NCI-H2227 treated with DMSO at 0.1 percent for 48 hours (cell line): ENCODE measurements around the gene TTLL10.

Experiments used
- DNase-seq: peaks from one replicate; lab custom pipeline; 2025; lab: John Stamatoyannopoulos, UW

TTLL10 gene

GRCh38 chr1:1237874-1238701, 64.4 kb downstream of the TTLL10 start:
- DNase-seq, result no peak

DNA sequence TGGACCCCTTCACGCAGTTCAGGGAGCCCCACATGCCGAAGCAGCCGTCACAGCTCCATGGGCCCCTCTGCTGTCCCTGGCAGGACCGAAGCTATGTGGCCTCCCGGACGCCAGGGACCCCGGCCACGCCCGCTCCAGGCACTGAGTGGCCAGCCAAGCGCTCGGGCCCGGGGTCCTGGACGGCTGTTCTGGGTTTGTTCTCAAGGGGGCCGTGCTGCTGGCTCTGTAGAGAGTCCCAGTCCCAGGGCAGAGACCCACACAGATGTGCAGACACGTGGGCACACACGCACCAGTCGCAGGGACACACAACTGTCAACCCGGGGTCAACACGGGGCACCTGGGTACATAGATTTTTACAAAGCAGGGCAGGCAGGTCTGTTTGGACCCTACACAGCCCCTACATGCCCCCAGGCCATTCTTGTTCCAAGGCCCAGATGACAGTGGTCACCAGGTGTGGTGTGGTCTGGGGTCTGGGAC, 65.1 kb downstream of the TTLL10 start:
- no peak for DNase-seq

DNA sequence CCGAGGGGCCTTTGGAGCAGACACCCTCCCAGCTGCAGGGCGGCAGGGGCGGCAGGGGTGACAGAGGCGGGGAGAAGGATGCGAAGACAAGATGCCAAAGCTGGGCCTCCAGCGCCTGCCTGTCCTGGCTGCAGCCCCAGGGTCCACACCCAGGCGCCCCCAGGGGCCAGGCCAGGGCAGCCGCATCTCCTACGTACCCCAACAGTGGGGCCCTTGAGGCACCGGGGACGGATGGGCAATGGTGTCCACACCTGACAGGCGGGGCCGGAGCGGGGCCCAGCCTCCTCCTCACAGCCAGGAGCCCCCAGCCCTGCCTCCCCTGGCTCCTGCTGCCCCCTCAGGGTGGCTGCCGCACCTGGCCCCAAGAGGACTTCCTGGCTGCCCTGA, 65.5 kb downstream of the TTLL10 start:
- no peak for DNase-seq

DNA sequence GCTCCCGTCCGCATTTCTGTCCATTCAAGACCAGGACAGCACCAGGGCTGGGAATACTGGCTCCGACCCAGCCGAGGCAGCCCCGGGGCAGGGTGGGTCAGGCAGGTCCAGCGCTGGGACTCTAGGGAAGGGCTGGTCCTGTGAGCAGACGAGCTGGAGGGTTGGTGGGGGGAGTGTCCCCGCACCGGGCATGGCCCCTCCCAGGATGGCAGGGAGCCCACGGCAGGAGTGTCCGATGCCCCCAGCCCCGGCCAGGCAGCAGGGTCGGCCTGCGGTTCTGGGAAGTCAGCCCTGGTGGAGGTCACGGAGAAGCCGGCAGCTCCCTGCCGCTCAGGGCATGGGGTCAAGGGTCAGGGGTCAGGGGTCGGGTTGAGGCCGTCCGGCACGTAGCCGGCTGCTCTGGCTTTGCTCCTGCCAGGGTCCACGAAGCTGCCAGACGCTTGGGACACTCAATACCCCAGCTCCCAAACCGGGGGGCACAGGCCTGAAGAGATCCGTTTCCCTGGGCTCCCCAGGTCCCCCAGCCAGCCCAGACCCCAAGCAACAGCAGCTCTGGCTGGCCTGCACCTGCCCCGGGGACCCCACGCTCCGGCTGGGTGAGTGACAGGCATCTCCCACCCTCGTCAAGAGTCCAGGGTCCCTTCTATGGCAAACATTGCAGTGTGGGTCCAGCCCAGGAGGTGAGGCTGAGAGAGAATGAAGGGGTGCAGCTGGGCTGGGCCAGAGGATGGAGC, 66.1 kb downstream of the TTLL10 start:
- DNase-seq, result no peak

DNA sequence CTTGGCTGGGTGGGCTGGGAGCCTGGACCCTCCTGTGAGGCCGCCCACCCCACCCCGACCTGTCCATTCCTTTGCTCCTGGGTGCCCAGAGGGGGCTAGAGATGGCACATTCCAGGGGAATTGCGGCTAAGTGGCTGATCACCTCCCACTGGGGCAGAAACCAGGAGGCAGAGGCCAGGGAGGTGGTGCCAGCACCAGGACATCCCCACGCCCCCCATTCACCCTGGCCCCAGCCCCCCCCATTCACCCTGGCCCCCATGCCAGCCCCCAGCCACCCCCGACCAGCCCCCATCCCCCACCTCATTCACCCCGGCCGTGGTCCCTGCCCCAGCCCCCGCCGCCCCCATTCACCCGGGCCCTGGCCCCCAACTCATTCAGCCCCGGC, 66.7 kb downstream of the TTLL10 start:
- no peak for DNase-seq

- DNase-seq, result no peak
Measured at GRCh38 chr1:1240822-1241587, 67.3 kb downstream of the TTLL10 start.

GRCh38 chr1:1241588-1242219, 68.0 kb downstream of the TTLL10 start:
- no peak for DNase-seq

DNA sequence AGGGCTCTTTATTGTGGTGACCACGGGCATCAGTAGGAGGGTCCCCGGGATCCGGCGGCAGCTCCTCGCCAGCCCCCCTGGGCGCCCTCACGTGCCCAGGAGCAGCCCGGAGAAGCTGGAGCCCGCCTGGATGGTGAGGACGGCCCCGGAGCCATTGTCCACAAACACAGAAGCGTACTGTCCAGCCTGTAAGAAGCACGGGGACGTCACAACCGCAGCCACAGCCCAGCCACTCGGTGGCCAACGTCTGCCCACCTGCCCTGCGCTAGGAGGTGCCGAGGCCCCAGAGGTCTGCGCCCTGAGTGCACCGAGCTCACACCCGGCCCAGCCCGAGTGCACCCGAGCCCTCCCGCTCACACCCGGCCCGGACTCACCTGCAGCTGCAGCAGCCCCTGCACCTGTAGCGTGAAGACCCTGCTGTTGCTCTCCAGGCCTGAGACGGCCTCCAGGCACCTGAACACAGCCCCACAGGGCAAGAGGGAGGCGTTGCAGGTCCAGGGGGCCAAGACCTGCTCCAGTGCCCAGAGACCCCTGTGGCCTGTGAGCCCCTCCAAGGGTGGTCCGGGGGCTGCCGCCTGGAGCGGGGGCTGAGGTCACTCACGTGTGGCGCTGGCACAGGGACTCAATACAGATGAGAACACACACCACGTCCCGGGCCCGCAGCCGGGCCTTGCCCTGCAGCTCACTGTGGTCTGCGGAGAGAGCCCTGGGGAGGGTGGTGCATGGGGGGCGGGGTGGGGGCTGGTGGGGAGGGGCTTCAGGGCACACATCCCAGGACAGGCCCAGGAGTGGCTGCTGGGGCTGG, 69.0 kb downstream of the TTLL10 start:
- no peak for DNase-seq

- no peak for DNase-seq
Measured at GRCh38 chr1:1243266-1243660, 69.6 kb downstream of the TTLL10 start.

DNA sequence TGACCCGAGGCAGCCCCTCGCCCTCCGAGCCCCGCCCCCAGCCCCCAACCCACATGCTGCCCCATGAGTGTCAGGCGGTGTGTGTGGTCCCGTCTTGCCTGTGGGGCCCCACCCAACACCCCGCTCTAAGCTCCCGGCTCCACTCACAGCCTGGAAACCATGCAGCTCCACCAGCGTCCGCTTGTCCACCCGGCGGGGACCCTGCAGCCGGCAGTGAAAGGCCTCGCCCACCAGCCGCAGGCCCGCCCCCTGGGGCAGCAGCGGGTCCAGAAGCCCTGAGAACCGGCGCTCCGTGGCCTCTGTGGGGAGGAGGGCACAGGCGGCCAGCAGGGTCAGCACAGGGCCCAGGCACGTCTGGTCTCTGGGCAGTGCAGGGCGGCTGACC, 70.1 kb downstream of the TTLL10 start:
- DNase-seq, result no peak

DNA sequence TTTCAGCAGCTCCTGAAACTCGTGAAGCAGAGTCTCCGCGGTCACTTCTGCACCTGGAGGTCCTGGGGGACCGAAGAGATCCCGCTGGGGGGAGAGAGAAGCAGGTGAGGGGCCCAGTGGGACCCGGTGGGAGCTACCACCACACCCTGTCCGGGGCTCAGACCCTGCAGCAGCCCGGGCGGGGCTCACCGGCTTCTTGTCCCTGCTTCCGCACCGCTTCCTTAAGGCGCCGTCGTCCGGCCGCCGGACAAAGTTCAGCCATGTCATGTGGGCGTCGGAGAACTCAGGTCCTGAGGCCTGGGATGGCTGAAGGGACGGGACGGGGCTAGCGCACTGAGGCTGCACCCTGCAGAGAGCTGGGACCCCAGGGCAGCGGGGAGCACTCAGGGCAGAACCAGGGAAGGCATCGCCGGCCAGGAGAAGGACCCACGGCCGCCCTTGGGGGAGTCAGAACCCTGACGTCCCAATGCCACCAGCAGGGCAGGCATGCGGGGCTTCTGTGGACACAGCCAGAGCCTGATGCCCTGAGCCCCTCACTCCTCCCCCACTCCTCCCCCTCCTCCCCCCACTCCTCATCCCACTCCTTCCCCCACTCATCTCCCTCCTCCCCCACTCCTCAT, 70.6 kb downstream of the TTLL10 start:
- DNase-seq, result no peak

DNA sequence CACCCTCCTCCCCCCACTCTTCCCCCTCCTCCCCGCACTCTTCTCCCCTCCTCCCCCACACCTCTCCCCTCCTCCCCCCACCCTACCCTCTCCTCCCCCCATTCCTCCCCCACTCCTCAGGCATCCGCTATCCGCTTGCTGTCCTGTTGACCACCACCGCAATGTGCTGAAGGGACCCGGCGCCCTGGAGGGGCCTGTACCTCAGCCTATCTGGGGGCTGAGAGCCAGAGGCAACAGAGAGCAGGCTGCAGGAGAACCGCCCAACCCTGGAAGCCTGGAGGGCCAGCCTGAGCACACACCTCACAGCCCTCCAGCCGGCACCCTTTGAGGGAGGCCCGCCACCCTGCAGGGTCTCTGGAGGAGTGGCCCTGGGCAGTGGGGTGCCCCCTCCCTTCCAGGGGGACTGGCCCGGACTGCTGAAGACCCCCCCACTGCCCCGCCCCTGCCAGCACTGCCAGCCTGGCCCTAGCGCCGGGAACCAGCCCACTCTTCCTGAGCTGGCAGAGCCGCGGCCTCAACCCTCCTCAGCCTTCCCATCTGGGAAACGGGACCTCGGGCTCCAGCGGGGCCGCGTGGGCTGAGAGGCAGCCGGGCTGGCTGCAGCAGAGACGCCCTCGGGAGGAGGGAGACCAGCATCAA, 71.6 kb downstream of the TTLL10 start:
- DNase-seq, result no peak

DNA sequence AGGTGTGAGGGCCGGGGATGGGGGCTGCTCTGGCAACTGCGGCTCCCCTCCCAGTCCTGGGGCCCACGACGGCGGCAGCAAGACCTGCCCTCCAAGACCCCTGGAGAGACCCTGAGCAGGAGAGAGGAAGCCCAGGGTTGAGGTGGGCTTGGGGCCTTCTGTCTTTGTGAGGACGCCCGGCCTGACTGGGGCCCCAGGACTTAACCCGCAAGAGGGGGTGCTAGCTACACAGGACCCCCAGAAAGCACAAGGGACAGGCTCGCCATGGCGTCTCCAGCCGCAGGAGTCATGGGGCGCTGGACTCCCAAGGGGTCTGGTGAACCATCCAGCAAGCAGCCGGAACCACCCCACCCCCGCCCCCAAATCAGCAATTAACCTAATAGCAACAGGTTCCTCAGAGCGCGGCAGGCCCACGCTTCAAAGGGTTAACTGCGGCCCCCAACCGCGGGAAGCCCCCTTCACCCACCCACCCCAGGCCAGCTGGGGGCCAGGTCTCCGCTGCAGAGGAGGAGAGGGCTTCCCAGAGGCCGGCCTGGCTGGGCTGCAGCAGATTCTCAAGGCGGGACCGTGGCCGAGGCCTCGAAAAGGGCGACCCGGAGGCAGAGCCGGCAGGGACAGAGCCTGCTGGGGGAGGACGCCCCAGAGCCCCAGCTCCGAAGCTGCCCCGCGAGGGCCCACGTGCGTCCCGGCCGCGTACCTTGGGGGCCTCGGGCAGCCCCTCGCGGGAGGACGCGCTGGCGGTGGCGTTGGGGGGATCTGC, 72.3 kb downstream of the TTLL10 start:
- no peak for DNase-seq

DNA sequence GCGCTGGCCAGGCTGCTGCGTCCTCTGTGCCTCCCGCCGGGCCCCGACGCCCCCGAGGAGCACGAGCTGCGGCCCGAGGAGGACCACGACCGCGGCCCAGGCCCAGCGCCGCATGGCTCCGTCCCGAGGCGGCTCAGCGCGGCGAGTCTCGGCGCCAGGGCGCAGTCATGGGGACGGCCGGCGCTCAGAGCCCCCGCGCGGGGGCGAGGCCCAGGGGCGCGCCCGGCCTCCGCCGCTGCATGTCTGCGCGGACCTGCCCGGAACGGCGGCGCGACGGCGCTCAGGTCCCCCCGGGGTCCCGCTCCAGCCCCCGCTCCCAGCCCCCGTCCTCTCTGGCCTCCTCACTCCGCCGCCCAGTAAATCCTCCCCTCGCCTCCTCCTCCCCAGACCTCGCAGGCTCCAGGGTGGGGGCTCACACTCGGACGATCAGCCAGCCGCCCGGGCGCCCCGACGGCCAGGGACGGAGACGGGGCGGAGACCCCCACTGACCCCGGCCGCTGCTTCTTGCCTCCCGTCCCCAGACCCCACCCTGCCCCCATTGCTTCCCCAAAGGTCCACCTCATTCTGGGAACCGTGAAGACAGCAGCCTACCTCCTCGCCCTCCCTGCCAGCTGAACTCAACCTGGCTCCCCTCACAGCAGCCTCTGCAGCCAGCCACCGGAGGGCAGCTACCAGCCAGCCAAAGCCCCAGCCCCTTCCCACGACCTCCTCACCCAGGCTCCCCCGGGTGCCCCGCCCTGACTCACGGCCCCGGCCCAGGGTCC, 73.1 kb downstream of the TTLL10 start, which contains the start of gene C1QTNF12:
Gene C1QTNF12 (minus strand): TSS at position 146 of the 764 bp plus-strand sequence. CDS start 32 bp downstream, at position 114.
- no peak for DNase-seq

DNA sequence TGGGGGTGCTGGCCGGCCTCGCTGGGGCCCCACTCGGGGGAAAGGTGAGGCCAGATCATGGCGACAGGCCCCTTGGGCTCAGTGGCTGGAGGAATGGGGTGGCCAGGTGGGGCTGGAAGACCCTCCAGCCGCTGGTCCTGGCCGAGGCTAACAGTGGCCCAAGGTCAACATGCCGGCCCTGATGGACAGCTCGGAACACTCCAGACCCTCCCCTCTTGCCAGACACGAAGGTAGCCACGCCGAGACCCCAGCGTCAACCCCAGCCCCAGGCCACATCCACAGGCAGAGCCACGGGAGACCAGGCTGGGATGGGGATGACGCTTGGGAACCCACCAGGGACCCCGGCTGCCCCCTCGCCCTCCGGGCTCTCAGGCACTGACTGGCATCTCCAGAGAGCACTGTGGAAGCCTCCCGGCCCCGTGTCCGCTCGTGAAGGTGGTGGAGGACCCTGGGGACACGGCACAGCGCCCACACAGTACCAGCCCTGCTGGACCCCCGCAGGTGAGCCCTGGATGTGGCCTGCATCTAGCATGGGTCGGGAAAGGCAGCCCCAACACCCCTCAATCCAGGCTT, 73.7 kb downstream of the TTLL10 start:
- no peak for DNase-seq
